Forelimb muscle (tissue), 1 donor: ENCODE measurements around the gene BCAR1. TPM values are rescaled to one million over a fixed set of nuclear protein-coding genes. Genes with fewer than 3 reads are reported as not detected.
"Not testable (repeated sequence)": the region's sequence is repeated elsewhere in the genome, so short reads cannot be mapped to it uniquely, and the experiment has no call there.

Experiments
- DNase-seq: peaks from one replicate; pipeline ENCODE4 v3.0.0-alpha.2; 2013; ENCODE audit warnings: low read depth
- polyA plus RNA-seq: library from polyadenylated mRNA; unstranded; fragments of 120-200 nt; gene quantifications from one replicate; pipeline ENCODE4 v1.2.1, GENCODE V29; 2013; ENCODE audit not compliant: insufficient read length

Gene BCAR1
- polyA plus RNA-seq, 1 donor = 58.6 TPM

DNA sequence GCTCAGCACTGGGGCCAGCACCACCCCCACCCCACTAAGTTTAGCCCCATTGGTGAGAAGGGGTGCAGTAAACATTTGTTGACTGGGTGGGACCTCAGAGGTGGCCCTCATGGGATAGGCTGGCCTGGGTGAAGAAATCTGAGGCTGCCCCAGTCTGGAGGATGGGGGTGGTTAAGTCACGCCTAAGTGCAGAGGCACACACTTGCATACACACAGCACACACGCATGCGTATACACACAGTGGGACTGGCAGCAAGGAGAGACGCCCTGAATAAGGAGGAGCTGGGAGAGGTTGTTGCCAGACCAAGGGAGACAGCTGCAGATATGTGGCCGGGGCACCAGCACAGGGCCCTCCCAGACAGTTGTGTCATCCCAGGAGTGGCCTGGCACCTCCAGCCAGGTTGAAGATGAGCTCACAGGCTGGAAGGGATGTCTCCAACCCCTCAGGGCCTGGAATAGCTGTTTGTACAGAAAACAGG is 3.0 kb upstream of the BCAR1 start:
- DNase-seq = no peak

DNA sequence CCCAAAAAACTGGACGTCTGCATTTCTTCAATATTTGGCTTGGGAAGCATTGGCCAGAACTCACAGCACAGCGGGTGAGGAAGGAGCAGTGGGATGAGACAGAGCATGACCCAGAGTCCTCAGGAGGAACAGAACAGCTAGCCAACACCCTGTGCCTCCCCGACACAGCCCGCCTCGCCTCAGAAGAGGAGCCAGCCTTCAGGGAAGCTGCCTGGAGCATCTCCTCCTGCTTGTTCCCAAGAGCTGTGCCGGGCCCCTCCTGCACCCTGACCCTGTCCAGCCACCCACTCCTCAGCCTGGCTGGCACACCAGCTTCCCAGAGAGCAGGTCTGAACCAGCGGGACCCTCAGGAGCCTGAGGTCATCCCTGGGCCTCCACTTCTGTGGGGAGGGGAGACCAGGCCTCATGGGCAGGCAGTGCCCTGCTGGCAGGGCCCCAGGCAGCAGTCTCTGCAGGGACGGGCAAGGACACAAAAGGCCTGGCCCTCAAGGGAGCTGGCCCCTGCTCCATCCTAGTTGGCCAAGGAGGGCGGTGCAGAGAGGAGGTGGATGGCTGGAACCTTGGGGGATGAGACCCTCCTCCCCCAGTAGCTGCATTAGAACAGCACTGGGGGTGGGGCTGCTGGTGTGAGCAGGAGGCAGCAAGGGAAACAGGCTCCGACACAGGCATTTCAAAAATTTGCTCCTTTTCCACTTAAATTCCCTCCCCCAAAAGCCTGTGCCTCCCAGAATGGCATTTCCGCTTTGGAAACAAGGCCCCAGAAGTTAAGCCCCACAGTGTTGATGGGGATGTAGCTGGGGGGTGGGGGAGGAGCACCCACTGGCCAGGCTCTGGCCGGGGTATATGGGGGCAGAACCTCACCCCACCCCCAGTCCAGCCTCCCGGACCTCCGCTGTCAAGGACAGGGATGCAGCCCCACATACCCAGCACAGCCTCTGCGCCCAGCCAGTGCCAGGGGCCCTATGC is 1.8 kb upstream of the BCAR1 start:
- DNase-seq = no peak

DNA sequence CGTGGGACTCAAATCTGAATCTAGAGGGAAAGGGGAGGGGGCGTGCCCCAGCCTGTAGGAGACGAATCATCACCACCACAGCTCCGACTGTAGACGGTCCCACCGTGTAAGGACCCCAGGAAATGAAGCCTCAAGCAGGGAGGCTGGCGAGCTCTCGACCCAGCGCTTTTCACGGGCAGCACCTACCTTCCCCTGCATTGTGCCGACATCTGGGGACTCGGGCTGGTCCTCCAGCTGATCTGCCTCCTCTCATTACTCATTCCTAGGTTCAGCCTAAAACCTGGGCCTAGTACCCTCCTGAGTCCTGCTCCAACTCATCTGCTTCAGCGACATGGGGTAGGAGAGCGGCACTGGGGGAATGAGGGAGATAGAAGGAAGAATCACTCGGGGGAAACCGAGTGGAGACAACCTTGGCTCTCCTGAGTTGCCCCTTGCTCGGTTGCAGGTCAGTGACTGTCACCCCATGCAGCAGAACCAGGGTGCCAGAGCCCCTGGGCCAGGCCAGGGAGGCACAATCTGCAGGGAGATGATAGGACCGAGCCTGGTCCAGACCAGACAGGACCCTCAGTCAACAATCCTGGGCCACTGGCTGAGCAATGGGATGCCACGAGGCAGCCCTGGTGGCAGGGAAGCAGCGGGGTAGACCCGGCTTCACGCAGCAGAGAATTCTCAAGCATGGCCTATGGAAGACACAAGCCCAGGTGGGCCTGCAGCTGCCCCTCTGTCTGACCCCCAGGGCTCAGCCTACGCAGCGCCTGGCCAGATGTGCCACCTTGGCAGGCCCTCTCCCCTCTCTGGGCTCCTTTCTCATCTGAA is 833 bp upstream of the BCAR1 start:
- DNase-seq = no peak

DNA sequence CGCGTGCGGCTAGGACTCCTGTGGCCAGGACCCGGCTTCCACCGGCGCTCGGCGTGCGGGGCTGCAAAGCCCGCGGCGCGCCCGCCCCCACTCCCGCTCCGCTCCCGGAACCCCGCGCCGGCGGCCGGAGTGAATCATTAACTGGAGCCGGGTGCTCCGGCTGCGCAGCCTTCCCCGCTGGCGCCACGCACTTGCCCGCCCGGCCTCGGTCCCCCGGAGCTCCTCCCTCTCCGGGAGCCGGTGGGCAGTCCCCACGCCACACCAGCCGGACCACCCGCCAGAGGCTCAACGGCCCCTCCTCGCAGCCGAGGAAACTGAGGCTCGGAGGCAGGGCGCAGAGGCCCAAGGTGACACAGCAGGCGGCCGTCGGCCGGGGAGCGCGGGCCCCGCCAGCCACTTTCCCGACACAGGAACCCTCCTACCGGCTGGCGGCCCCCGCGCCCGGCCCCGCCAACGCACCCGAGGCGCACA is 580 bp downstream of the BCAR1 start:
- DNase-seq = no peak

DNA sequence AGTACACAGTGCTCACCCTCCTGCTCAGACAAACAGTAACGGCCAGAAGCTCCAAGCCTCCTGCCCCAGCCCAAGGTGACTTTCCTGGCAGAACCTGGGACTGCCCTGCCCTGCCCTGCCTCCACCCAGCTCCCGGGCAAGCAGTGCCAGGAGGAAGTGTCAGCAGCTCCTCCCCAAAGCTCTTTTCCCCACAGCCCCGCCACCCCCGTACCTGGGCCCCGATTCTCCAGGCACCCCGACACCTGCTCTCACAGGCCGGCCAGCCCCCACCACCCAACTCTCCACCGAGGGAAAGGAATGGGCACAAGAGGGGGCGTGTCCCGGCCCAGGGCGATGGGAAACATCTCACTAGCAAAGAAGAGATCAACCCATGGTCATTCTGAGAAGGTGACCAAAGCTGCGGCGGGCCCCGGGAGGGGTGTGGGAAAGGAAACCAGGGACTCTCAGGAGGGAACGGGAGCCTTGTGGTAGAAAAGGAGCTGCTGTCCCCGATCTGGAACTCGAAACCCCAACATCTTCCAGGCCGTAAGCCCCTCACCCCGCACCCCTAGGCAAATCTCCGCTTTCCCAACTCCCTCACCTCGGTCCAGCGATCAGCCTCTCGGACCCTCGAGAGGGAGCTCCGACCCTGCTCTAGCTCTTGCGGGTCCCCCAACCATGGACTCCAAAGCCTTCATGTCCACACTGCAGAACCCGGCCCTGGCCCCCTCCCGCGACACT is 1.2 kb downstream of the BCAR1 start:
- DNase-seq = no peak

DNA sequence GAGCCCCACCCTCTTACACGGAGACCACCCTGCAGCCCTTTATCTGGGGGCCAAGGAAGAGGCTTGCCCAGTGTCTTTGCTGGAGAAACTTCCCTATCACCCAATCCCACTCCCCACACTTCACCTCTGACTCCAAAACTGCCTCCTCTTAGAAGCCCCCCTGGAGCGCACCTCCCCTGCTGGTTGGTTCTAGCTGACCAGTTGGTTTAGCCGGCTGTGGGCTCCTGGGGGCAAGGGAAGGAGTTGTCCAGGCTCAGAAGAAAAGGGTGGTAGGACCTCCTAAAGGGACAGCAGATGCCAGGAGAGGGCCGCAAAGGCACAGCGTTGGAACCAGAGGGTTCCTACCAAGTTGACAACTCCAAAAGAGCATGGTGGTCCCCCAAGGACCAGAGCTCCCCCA is 2.0 kb downstream of the BCAR1 start:
- no peak for DNase-seq

DNA sequence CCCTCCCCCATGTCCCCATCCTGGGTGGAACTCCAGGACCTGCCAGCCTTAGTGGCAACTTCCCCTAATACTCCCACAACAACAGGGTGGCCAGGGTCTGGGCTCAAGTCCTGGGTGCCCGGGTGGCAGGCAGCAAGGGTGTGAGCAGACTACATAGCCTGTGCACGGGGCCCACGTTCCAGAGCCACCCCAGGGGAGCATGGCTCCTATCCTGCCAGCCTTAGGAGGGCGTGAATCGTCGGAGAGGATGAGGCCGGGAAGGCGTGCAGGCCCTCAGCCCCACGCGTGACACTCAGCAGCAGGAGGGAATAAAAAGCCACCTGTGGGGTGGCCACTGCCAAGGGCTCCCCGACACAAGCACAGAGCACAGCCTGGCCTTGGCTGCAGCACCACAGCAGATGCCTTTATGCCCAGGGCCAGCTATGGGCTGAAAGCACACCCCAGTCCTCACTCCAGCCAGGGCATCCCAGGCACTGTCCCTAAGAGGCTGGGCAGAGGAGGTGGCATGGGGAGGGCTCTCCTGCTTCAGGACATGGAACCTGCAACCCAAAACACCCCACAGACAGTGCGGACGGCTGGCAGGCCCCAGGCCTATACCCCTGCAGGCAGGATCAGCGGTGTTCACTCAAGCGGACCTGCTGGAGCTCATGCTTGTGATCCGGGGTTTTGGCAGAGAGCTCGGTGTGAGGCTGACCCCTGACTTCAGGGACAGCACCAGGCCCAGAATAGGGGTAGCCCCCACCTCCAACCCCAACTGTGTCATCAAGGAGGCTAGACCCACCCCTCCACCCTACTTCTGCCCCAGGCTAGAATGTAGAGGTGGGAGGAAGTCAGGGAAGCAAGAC is 2.7 kb downstream of the BCAR1 start:
- no peak for DNase-seq

DNA sequence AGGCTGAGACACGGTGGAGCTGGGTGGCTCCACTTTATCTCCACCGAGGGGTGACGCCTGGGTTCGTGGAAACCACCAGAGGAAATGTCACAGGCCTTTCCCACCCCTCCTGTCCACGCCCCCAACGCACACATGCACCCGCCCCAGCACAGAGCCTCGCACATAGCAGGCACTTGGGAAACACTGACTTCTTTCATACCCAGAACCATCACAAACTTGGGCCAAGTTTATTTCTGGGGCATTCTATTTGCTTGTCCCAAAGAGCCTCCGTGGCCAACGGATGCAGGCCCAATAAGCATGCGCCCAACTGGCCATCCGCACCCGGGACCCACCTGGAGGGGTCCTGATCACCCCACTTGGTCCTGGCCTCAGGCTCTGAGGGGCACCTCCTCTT is 3.3 kb downstream of the BCAR1 start:
- no peak for DNase-seq

DNA sequence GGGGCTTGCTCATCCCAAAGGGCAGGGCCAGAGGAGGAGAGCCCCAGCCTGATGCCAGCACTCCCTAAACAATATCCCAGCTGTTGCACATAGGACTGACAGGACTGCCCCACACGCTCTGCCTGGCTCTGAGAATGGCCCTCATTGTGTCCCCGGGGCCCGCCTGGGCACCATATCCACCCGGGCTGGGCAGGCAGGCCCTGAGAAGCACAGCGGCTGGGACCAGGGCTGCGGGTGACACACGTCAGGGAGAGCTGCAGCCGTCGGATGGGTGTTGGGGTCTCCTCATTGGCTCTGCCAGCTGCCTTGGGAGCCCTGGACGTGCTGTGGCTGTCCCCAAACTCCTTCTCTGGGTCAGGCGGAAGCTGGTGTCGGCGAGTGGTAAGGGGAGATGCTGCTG is 4.2 kb downstream of the BCAR1 start:
- DNase-seq = no peak

DNA sequence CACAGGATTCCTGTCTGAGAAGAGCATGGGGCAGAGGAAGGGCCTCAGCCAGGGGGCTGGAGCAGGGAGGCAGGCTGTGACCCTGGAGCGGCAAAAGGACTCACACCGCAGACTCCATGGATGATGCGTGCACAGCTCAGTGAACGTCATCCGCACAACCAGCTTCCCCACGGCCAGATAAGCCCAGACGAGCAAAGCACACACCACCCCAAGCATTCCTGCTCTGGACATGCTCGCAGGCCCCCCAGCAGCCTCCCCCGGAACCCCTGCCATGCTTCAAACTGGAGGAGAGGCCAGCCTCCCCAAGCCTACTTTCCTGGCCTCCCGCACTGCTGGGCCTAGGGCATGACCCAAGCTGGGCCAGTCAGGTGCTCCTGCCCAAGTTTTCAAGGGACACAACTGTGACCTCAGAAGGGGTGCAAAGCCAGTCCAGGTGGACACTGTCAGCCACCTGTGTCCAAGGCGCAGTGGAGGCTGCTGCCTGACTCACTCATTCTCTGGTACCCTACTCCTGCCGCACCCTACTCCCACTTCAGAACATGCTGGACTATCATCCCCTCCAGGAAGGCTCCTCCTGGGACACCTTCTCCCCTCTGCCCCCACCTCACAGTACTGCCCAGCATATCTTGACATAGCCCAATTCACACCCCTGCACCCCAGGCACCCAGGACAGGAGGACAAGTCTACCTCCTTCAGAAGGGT is 4.8 kb downstream of the BCAR1 start:
- DNase-seq = no peak

DNA sequence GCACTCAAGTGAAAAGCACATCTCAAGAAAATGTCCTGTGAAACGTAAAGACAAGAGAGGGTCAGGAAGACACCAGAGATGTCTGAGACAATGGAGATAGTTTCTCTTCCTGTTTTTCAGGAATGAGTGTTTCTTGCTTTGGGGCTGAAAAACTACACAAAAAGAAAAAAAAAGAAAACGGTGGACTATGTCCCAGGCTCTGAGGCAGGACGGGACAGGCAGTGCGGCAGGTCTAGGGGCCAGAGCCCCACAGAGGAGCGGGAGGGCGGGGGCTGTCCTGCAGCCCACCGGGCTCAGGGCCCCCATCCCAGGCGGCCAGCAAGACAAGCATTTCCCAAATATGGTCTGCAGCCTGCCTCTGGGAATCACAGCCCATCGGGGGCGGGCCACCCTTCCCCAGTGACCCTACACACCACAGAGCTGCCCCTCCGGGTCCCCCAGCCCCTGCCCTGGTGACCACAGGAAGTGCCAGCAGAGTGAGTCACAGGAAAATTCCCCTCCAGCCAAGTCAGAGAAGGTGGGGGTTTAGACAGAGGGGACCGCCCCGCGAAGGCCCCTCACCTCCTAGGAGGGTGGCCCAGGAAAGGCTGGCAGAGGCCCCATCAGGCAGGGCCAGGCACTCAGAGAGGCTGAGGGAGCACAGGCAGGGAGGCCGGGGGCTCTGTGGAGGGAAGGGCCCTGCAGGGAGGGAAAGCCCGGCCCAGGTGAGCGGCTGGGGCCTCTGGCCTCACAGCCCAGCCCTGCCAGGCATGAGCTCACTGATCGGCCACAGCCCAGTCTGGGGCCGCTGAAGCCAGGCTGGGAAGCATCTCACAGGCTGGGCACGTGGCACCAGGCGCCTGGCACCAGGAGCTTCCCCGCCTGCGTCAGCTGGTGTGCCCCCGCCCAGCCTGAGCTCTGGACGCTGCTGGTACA is 6.3 kb downstream of the BCAR1 start:
- no peak for DNase-seq

DNA sequence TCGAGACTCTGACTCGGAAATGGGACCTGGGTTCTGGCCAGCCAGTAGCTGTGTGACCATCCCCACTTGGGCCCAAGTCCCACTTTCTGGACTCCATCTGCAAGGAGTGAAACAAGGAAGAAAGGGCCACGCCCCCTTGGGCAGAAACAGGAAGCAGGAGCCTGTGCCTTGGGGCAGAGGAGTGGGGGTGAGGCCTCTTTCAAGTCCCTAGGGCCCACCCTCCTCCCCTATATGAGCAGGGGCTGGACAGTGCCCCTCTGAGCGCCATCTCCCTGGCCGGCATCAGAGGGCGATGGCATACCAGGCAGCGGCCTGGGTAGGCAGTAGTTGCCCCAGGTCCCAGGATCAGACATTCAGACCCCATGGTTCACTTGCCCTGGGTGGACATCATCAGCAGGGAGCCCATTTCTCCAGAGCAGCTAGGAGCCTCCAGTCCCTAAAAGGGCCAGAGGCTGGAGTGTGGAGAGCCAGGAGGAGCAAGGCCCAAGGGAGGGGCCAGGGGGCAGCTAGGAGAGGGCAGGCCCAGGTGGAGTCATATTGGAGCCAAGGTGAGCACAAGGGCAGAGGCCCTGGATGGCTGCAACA is 7.1 kb downstream of the BCAR1 start:
- DNase-seq = no peak

DNA sequence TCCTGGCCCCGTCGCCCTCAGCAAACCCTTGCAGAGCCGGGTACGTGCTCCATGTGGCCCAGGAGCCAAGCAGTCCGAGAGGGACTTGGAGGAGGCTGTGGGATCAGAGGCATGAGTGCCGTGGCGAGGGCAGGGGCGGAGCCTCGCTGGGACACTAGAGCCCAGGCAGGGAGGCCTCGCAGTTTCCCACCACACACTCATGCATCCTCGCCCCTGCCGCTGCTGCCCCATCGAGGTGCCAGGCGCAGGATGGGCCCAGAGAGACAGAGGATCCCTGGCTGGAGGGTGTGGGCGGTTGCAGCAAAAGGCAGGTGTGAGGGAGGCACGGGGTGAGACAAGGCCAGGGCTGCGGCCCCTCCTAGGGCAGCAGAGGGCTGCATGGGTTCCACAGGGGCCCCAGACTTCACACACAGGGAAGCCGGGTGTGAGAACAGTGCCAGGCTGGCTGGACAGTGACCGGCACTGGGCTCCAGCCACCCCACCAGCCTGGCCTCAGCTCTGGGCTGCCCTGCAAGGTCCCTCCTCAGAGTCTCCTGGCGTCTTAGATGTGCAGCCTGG is 7.7 kb downstream of the BCAR1 start:
- DNase-seq = no peak

DNA sequence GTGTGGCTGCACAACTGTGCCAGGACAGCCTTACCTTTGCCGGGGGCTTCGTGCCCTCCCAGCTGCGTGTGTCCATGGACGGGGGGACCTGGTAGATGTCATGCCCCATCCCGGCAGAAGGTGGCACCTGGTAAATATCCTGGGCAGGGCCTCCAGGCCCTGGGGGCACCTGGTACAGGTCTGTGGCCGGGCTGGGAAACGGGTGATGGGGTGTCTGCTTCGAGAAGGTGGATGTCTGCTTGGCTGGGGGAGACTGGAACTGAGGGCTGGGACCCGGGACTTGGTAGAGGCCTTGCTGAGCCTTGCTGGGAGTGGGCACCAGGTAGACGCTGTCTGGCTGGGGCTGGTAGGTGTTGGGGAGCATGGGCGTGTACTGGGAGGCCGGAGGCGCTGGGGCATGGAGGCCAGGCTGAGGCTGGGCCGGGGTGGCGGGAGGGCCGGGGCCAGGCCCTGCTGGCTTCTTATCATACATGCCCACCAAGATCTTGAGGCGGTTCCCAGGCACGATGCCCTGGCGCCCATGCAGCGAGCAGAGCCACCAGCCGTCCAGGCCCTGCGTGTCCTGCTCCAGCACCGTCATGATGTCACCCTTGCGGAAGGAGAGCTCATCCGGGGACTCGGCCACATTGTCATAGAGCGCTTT is 8.9 kb downstream of the BCAR1 start:
- DNase-seq = not testable (repeated sequence)

DNA sequence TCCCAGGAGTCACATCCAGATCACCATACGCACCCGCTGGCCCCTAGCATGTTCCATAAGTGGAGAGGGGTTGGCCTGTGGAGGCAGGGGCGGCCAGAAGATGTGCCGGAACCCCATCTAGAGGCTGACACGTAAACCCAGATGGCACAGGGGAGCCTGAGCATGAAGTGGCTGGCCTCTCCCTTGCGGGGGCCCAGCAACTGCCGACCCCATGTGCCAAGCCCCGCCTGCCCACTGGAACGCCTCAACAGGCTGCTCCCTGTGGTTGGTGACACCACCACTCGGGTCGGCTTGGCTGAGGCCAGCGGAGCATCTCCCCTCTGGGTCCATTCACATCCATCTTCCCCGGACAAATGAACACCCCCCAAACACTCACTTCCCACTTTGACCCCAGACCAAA is 9.5 kb downstream of the BCAR1 start:
- DNase-seq = no peak

DNA sequence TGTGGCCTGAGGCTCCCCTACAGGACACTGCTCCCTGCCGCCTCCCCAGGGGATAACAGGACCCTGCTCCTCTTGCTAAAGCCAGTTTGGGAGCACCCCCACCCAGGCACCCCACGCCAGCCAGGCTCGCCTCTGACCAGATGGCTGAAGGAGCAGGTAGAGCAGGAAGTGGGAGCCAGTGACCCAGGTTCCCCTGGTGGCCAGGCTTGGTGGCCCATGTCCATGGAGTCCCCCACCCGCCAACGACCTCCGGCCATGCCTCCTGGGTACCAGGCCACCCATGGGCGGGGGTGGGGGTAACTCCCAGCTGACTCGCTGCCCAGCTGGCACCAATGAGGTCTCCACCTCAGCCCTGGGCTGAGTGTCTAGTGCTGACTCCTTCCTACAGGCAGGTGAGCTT is 10.0 kb downstream of the BCAR1 start:
- DNase-seq = no peak

DNA sequence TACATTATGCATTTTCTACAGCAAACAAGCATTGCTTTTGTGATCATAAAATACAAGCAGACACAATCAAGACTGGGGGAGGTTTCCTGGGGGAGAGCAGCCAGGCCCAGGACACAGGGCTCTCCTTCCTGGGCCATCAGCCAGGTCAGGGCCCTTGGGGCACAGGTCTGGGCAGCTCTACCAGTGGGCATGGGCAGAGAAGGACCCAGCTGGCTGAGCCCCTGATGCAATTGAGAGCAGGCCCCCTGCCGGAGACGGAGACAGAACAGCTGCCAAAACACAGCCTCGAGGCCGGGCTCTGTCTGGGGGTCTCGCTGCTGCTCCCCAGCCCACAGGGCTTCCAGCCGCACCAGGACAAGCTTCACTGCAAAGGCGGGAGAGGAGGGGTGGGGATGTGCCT is 10.8 kb downstream of the BCAR1 start:
- not testable (repeated sequence) for DNase-seq

DNA sequence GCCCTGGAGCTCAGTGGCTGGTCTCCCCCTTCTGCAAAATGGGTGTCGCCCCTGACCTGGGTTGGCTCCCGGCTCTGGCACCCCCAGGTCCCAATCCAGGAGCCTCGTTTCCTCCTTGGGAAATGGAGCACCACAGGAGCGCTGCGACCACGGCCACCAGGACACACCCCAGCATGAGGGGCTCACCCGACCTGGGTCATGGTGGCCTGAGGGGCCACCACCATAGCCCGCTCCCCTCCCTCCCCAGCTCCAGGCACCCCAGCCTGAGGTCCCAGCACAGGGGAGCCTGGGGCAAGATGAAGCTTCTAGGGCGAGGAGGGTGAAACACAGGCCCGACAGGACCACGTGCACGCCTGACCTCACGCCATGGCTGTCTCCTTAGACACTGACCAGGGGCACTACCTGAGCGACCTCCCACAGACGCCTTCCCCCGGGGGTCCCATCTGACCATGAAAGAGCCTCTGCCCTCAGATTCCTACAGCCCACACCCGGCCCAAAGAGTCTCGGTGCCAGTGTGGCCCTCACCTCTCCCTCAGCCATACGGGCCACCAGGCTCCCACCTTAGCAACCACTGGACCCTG is 11.8 kb downstream of the BCAR1 start:
- no peak for DNase-seq
